Measurements from ENCODE around the gene CDC14A.

- TF ChIP-seq CTCF (IDR thresholded peaks at IDR 0.05) (no peak), POLR2AphosphoS5 (IDR thresholded peaks at IDR 0.05) (no peak), POLR2A (IDR thresholded peaks at IDR 0.05; ENCODE audit: low read depth) (no peak)
Measured at GRCh38 chr1:100411574-100411973, 59.3 kb downstream of the CDC14A start.
